CD4-positive, alpha-beta T cell treated with Interleukin-10 for 1 hour (primary cell): ENCODE results near the gene DNAH3.
"Not testable (repeated sequence)": the region's sequence is repeated elsewhere in the genome, so short reads cannot be mapped to it uniquely, and the experiment has no call there.

Experiments used
- DNase-seq: peaks from one replicate; pipeline ENCODE4 v3.0.0-alpha.2; 2020

Gene DNAH3

GRCh38 chr16:21120976-21121520, 29.6 kb downstream of the DNAH3 start:
- no peak for DNase-seq

GRCh38 chr16:21117567-21117966, 33.1 kb downstream of the DNAH3 start:
- DNase-seq, result no peak

- peak; percentile 5 for DNase-seq
These were observed 34.4 kb downstream of the DNAH3 start for GRCh38 chr16:21116148-21116693.

GRCh38 chr16:21115551-21115950, 35.1 kb downstream of the DNAH3 start:
- DNase-seq, result not testable (repeated sequence)

- DNase-seq, result no peak
These were observed 46.4 kb downstream of the DNAH3 start for GRCh38 chr16:21103941-21104860.

- peak; percentile 3 for DNase-seq
These were observed 48.8 kb downstream of the DNAH3 start for GRCh38 chr16:21101631-21102420.

GRCh38 chr16:21100447-21100846, 50.2 kb downstream of the DNAH3 start:
- DNase-seq, result no peak

DNA sequence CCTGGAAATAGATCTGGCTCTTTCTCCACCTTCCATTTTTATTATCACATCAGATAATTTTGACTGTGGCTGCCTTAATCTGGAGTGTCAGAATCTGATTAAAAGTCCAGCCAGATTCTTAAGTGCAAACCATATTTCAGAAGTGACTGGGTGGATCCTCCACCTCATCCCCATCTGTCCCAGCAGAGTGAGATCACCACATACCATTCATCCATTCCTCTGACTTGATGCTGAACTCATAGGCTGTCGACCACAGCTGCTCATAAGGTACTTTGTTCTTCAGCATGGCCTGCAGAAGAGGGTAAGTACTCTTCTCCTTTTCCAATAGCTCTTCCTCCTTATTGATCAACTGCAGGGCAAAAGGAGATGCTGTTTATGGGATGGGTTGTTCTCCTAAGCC, 53.5 kb downstream of the DNAH3 start:
- DNase-seq, result no peak

DNA sequence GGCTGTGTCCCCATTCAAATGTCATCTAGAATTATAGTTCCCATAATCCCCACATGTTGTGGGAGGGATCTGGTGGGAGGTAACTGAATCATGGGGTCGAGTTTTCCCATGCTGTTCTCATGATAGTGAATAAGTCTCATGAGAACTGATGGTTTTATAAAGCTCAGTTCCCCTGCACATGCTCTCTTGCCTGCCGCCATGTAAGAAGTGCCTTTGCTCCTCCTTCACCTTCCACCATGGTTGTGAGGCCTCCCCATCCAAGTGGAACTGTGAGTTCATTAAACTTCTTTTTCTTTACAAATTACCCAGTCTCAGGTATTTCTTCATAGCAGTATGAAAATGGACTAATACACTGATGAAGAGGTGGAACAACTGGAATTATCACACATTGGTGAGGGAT, 55.9 kb downstream of the DNAH3 start:
- not testable (repeated sequence) for DNase-seq

GRCh38 chr16:21092951-21093350, 57.7 kb downstream of the DNAH3 start:
- DNase-seq, result no peak

- DNase-seq, result no peak
These were observed 61.8 kb downstream of the DNAH3 start for GRCh38 chr16:21088646-21089538.

- DNase-seq, result no peak
These were observed 62.5 kb downstream of the DNAH3 start for GRCh38 chr16:21088143-21088542.

GRCh38 chr16:21084631-21085225, 65.9 kb downstream of the DNAH3 start:
- DNase-seq, result no peak

GRCh38 chr16:21083729-21084268, 66.8 kb downstream of the DNAH3 start:
- peak; percentile 45 for DNase-seq

- DNase-seq, result no peak
These were observed 69.3 kb downstream of the DNAH3 start for GRCh38 chr16:21081329-21081728.

GRCh38 chr16:21078563-21078962, 72.1 kb downstream of the DNAH3 start:
- DNase-seq, result no peak

- no peak for DNase-seq
These were observed 74.3 kb downstream of the DNAH3 start for GRCh38 chr16:21076186-21076883.

GRCh38 chr16:21075252-21075651, 75.4 kb downstream of the DNAH3 start:
- no peak for DNase-seq

- DNase-seq, result no peak
These were observed 77.7 kb downstream of the DNAH3 start for GRCh38 chr16:21072976-21073375.

GRCh38 chr16:21071741-21072140, 78.9 kb downstream of the DNAH3 start:
- no peak for DNase-seq

GRCh38 chr16:21070564-21070963, 80.1 kb downstream of the DNAH3 start:
- no peak for DNase-seq
